GM18511 (cell line): ENCODE data around the gene RHOB.

Experiments used
- ATAC-seq: cut with Tn5 transposase; IDR thresholded peaks from one replicate; pipeline ENCODE4 v1.9.1; 2021; ENCODE audit warnings: mild to moderate bottlenecking, moderate library complexity; ENCODE audit not compliant: unreplicated experiment

Gene RHOB

DNA sequence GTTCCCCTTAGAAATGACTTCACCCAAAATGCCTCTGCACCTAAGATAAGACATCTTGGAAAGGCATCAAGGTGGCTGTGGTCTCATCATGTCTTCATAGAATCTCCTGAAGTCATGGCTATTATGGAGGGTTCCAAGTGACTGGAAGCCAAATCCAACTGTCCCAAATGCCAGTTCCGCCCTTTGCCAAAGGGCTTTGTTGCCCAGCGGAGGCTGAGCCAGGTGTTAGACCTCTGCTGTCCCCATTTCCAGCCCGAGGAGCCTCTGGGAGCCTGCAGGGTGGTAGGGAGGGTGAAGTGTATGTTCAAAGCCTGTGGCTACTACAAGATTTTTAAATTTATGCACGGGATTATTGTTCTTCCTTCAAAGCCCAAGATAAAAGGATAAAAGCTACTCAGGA is 25.7 kb downstream of the RHOB start:
- ATAC-seq = no peak

DNA sequence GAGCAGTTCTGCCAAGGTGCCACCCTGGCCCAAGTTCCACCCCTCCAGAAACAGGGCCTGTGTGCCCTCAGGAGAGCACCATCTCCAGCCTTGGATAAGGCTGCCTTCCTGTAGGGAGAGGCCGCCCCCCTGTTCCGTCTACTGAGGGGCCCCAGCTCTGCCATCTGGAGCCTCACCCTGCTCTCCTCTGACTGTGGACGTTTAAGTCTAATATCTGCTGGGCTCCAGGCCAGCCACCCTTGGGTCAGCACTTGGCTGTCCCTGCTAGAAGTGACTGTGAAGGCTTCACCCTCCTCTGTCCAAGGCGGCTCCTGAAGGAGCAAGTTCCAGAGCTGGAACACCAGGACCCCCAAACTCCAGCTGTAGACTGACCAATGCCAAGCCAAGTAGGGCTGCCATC is 26.3 kb downstream of the RHOB start:
- no peak for ATAC-seq

DNA sequence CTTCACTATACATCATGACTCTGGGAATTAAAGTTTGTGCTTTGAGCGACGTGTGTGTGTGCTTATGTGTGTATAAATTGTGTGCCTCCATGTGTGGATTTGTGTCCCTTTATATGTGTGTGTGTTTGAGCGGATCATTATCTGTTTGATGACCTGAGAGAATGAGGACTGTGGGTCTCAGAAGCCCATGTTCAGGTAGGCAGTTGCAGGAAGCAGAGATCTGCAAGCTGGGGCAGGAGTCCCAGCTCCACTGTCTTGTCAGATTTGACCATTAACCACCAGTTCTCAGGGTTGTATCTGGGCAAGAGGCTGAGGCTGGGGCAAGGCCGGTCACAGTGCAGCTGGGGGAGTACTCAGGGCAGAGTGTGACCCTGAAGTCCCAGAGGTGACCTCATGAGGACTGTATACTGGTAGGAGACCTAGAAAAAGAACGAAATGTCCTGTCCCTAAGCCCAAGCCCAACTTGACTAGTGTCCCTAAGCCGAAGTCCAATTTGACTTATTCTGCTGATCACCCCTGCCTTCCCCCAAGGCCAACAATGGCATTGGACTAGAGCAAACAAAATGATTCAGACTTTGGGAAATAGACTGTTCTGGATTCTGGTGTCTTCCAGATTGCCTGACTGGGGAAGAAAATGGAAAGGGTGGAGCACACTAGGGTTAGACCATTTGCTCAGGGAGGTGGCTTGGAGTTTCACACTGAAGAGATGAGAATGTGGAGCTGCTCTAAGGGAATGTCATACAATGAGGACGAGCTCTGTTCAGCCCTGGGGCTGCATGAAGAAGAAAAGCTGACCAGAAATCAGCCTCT is 28.1 kb downstream of the RHOB start:
- ATAC-seq = no peak

DNA sequence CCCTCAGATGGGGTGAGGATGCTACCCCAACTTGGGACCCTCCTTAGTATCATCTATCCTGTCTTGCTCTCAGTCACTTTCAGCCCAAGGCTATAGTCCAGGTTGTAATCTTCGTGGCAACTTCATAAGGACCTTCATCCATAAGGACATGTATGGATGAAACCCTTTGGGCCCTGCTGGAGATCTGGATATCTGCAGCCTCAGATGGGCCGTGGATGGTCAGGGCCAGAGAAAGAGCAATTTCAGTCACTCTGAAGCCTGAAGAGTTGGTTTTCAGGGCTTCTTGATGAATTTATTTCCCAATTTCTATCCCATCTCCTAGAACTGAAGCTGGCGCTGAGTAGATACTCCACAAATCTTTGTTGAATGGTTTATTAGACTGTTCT is 28.7 kb downstream of the RHOB start:
- ATAC-seq = no peak

DNA sequence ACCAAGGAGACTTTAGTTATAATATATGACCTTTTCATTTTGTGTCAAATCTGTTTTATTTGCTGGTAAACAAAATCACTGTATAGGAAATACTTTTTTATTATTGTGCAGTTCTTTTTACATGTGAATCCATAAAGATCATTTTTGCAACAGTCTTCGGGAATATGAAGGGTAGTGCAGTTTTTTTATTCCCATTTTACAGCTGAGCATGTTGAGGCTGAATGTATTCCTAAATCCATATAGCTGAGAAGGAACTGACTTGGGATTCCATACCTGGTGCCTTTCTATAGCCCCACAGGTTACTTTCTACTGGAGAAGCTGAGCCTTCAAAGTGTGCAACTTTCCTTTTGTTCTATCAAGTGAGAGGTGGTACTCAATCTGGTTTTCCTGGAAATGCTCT is 29.6 kb downstream of the RHOB start:
- ATAC-seq = no peak

DNA sequence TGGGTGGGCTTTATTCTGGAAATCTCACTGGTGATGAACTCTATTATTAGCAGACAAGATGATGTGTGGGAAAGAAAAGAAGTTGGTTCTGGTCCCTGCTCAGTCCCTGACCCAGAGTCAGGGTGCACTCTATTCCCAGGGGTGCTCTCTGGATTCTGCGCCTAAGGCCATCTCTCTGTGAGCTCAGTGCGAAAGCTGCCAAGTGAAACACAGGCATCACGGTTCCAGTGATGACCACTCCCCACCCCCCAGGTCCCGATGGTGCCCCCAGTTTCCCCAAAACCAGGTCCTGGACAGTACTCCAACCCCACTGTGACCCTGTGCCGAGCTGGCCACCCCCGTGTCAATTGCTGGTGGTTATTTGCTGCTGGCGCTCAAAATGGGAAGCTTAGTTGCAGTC is 30.1 kb downstream of the RHOB start:
- no peak for ATAC-seq

DNA sequence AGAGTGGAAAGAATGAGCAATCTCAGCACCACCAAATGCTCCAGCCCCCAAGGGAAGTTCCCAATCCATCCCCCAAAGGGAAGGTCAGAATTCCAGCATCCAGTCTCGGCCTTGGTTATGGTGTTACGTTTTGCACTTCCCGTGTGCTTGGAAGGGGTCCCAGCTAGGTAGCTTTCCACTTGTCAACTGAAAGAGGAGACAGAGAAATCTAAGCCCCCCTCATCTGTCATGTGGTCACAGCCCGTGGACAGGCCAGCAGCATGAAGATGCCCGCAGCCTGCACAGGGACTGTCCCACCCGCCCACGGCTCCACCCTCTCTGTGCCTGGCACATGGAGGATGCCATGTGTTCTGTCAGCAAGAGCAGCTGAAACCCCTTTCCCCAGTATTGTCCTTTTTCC is 32.1 kb downstream of the RHOB start:
- ATAC-seq = no peak

DNA sequence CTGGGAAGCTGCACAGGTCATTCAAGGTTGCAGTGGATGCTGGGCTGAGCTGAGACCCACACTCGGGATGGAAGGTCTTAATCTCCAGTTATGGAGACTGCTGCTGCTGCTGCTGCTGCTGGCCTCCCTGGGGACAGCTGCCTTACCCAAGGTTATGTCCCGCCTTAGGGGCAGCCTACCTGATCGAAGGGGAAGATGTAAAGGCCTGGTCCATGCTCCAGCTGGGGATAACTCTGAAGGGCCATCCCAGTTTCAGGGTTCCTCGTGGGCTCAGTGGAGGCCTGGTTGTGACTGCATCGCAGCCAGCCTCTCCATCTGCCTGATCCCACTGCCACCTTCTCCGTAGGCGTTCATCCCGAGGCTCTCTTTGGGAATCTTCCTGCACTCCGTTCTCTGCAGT is 33.0 kb downstream of the RHOB start:
- no peak for ATAC-seq

DNA sequence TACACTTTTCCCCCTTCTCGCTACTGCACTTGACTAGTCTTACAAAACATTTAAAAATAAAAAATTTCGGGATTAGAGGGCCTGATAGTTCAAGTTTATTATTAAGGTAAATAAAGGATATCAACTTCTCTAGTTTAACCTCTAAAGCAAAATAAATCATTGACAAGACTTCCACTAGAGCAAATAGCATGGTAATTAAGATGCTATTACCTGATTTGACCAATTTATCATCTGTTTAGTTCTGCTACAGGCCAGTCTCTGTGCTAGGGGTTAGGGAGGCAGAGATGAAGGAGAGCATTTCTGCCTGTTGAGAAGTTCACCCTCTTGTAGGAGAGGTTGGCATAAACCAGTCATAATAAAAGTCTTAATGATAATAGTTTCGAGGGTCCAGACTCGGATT is 34.0 kb downstream of the RHOB start:
- no peak for ATAC-seq

DNA sequence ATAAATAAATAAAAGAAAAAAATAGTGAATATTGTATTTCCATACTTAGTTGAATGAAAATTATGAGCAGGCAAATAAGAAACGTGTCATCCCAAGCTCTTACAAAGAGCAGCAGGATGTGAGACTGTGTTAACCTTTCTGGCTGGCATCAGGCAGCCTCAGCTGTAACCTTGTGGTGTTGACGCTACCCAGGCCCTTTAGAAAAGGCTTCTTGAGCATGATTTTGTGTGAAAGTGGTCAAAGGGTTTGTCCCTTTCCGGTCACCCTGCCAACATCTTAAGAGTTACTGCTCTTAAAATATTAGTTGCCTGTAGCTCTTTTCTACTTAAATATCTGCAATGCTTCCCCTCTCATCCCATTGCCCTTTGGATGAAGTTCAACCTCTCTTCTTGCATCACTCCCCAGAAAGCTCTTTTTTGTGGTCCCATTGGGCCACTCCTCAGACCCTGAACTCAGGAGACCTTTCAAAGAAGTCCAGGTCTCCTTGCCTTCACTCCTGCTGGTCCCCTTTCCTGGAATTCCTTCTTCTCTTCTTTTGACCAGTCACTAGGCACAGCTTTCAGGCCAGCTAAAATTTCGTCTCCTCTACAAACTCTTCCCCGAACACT is 35.0 kb downstream of the RHOB start:
- ATAC-seq = no peak

DNA sequence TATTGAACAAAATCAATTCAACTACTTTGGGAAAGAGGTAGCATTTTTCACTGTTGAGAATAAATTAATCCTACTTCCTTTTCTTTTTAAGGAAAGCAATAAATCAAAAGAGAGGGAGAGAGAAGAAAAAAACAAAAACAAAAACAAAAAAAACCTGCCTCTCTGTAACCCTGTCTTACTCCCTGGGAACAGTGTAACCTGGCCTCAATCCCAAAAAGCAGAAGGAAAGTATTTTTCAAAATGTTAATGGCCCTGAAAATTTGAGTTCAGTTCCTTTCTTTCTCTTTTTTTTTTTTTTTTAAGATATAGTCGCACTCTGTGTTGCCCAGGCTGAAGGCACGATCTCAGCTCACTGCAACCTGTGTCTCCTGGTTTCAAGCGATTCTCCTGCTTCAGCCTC is 35.9 kb downstream of the RHOB start:
- ATAC-seq = no peak

DNA sequence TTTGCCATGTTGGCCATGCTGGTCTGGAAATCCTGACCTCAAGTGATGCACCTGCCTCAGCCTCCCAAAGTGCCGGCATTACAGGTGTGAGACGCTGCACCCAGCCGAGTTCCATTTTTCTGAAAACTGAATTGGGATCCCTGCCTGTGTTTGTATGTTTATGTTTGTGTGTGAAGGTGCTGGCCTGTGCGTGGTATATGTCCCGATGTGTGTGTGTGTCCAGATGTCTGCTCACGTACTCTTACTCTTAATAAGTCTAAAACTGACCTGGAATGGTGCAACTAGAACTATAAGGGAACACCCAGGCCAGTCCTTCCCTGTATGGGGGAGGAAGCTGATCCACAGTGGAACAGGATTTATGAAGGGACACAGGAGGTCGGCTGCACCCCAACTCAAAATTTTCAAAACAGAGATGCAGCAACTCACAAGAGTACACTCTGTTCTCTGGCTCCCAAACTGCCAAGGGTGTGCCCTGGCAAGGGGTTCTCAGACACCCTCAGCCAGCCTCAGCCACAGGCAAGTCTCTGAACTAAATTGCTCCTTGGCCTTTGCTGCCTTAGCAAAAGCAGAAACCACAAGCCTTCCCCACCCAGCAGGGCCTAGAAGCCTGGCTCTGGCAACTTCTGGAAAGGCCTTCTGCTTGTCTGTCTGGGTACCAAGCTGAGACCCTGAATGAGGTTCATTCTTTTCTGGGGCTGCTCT is 36.5 kb downstream of the RHOB start:
- ATAC-seq = no peak

DNA sequence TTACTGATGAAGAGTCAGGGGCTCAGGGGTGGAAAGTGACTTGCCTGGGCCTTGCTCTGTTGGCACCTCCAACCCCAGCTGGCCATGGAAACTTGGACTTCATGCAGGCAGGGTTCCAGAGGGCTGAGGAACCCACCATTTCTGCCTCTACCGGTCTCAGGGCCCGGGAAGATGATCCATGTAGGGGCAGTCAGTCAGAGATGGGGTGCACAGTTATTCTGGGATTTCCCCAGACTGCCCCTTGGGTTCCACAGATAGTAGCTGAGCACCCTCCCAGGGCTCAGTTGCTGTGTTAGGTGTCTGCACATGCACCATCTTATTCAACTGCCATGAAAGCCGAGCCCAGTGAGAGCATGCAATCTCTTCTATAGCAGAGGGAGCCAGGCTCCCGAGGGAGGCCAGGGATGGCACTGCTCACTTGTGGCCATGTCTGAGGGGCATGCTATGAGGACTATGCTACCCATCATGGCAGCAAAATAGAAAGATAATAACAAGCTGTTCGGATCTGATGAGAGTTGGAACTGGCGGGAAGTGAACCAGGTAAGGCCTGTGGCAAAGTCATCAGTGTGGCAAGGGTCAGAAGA is 37.3 kb downstream of the RHOB start:
- no peak for ATAC-seq

DNA sequence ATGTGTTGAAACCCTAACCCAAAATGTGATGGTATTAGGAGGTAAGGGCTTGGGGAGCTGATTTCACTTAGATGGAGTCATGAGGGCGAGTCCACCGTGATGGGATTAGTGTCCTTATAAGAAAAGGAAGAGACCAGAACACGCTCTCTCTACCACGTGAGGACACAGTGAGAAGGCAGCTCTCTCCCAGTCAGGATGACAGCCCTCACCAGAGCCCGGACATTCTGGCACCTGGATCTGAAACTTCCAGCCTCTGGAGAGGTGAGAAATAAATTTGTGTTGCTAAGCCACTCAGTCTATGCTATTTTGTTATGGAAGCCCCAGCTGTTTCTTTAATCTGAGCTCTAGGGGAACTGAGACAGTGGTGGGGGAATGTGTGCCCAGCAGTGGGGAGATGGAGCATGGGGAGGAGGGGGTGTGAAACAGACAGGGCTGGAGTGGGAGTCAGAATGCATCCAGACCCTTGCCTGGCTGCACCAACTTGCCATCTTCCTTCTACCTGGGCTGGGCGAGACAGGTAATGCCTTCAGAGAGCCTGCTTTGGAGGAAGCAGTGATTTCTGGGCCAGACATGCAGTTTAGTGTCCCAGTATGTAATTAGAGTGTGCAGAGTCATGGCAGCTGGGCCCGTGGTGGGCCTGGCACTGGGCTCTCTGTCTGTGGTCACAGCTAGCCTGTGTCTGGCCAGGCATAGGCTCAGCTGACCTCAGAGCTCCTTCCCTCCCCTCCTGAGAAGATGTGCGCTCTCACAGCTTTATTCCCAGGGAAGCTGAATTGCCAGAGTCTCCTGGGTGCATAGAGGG is 38.1 kb downstream of the RHOB start:
- ATAC-seq = no peak

DNA sequence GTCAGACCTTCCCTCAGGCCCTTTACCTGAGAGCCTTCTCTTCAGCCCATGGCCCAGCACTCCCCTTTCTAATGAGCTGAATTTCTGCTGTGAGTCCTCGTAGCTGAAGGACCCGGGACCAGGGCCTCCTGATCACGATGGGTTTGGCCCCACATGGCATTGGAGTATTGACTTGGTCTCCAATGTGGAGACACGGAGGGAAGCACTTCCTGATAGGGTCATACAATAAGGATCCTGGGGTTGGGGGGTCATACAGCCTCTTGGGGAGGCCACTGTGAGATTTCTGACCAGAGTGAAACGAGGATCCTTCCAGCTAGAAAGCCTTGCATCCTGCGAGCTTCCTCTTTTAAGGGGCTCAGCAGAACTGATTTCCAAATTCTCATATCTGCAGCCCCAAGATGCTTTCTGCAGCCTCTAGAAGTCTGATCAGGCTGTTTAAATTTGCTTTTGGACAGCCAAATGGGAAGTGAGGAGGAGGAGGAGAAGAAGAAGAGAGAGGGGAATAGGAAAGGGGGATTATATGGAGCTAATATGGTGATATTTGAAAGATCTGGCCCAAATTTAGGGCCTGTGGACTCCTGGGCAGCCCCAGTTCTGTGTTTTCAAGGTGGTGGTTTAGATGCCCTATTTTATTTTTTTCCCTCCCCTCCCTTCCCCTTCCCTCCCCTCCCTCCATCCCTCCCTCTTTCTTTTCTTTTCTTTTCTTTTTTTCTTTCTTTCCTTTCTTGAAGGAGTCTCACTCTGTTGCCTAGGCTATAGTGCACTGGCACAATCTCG is 38.9 kb downstream of the RHOB start:
- no peak for ATAC-seq

DNA sequence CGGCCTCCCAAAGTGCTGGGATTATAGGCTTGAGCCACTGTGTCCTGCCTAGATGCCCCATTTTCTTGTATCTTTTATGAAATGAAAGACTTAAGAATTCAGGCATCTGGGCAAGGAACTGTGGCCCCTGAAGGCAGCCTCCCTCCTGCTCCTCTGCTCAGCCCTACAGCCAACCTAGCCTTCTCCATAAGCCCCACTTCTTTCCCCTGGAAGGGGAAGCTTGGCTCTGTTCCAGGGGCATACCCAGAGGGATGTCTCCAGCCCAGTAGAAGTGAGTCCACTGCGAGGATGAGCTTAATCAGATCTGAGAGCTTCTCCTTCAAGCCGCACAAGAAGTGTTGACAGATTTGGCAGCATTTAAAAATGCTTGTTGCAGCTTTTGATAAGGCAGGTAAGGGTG is 39.7 kb downstream of the RHOB start:
- no peak for ATAC-seq

DNA sequence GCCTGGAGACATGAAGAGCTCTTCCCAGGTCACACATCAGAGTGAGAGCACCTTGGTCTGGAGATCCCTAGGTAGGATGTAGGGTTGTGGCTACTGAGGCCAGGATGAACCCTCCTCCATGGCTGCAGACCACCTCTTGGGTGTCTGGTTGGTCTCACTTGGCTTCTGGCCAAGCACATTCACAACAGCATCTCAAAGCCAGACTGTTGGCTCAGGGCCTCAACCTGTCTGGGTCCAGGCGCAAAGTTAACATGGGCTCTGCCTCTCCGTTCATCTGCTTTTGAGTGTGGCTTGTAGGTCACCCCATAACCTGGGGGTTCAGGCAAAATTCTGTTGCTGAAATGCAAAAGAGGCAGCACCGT is 40.1 kb downstream of the RHOB start:
- ATAC-seq = no peak

DNA sequence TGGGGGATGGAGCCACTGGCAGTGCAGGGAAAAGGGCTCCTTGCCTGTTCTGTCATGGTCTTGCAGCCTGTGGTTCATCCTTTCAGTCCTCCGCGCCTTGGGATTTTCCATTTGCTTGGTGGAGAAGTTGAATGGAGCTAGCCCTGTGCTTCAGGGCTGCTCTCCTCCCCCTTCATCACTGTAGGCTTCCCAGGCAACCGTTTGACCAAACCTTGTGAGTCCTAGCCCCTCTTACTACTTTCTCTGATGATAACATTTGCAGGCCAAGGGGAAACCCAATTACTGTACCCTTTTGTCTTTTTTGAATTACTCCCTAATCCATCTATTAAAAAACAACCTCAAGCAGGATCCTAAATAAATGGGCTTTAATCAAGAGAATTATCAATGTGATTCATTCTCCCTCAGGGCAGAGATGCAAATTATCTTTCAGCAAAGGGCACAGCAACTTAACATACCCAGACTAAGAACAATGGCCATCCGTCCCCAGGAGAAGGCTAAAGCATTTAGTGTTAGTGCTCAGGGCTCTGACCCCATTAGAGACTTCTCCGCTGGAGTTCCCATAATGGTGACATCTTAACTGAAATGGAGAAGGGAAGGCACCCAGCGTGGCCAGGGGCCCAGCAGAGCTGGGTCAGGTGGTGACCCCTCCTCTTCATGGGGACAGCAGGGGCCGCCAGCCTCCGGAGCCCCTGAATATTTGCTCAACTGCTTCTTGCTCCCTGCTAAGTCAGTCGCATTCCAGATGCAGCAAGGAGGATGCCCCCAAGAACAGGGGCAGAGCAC is 40.7 kb downstream of the RHOB start:
- ATAC-seq = no peak

DNA sequence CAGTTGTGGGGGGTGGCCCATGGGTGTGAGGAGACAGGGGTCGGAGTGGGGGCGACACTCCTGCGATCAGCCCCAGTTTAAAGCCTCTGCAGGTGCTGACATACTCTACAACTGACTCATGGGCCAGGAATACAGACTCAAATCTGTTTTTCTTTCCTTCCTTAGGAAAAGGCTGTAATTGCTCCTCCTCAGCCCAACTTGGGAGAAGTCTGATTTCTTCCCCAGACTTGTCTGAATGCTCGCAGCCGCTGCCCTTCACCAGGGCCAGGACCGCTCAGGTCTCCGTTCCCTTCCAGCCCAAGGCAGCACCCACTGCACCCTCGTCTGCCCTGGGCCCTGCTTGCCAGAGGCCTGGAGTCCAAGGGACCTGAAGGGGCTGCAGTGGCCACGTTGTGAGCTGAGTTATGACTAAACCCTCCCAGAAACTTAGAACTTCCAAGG is 41.3 kb downstream of the RHOB start:
- no peak for ATAC-seq

DNA sequence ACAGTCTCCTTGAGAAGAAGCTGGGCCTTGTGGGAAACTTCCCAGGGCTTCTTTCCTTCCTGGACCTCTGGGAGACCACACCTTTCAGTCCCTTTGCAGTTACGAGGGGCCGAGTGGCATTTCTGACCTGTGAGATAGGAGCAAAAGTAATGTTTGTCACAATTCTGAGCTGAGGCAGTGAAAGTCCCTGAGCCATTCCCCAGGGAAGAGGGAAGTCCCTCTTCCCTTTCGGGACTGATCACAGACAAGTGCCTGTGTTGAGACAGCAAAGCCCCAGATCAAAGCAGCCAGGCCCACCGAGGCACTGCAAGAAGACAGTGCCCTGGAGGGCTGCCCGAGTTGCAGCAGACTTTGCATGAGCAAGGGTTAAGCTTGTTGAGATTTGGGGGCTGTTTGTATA is 41.9 kb downstream of the RHOB start:
- no peak for ATAC-seq
